T-cell (primary cell): ENCODE results near the gene HECTD4. TPM values are rescaled to one million over a fixed set of nuclear protein-coding genes. Genes with fewer than 3 reads are reported as not detected.
"Not testable (repeated sequence)": the region's sequence is repeated elsewhere in the genome, so short reads cannot be mapped to it uniquely, and the experiment has no call there.

Source experiments
- ATAC-seq, 4 experiments: fragments of 200-7000 bp in 3 of 4; fragments of 150-1000 bp in 1 of 4; cut with Tn5 transposase; replicated peaks in 1 of 4; 1 replicate in 3 of 4; 2 replicates in 1 of 4; pipeline ENCODE4 v1.10.0; 2021; ENCODE audit warnings: moderate library complexity in 3 of 4, mild to moderate bottlenecking in 2 of 4, moderate number of reproducible peaks in 1 of 4
- CTCF ChIA-PET, 2 donors: fragments of 300-600 bp; sonication (Branson Sonifier 250); formaldehyde crosslinking; loops; one replicate each; lab custom pipeline; 2022; ENCODE audit warnings: antibody characterized with exemption in 2 of 2; lab: Charles Lee
- POLR2A ChIA-PET, 2 donors: fragments of 300-600 bp; sonication (Branson Sonifier 250); formaldehyde crosslinking; loops; one replicate each; lab custom pipeline; 2022; ENCODE audit warnings: antibody characterized with exemption in 2 of 2; lab: Charles Lee
- DNase-seq, 35 experiments: peaks; one replicate each; pipeline versions ENCODE4 v3.0.0 to v3.0.0-alpha.2; 2013 to 2023
- H3K27ac ChIP-seq: one replicate; pipeline ENCODE4 v1.5.1; 2013; ENCODE audit warnings: low read length
- H3K27me3 ChIP-seq, 2 experiments: replicated peaks in 1 of 2; 1 replicate in 1 of 2; 2 replicates in 1 of 2; pipeline versions ENCODE4 v1.6.1 to v1.7.0; 2013; ENCODE audit warnings: low read length in 1 of 2, mixed read lengths in 1 of 2; ENCODE audit not compliant: control insufficient read depth in 2 of 2, insufficient read depth in 2 of 2; ENCODE audit errors: extremely low read depth in 1 of 2
- H3K36me3 ChIP-seq, 2 donors: 1 replicate in 1 of 2; 2 replicates in 1 of 2; pipeline versions ENCODE4 v1.6.1 to v1.7.0; 2013; ENCODE audit warnings: low read length in 1 of 2; ENCODE audit not compliant: control insufficient read depth in 2 of 2, insufficient read depth in 1 of 2; ENCODE audit errors: extremely low read depth in 1 of 2
- H3K4me1 ChIP-seq, 2 experiments: 1 replicate in 1 of 2; 2 replicates in 1 of 2; pipeline versions ENCODE4 v1.6.1 to v1.7.0; 2013; ENCODE audit warnings: low read length in 2 of 2, mixed read lengths in 1 of 2; ENCODE audit not compliant: insufficient read depth in 2 of 2, control insufficient read depth in 1 of 2; ENCODE audit errors: extremely low read depth in 1 of 2
- H3K4me3 ChIP-seq, 2 donors: 1 replicate in 1 of 2; 2 replicates in 1 of 2; pipeline versions ENCODE4 v1.5.1 to v1.7.0; 2013; ENCODE audit warnings: mild to moderate bottlenecking in 2 of 2, low read length in 1 of 2, moderate library complexity in 1 of 2; ENCODE audit not compliant: control insufficient read depth in 1 of 2; ENCODE audit errors: extremely low read depth in 1 of 2
- H3K9me3 ChIP-seq: 2 replicates; pipeline ENCODE4 v1.7.0; 2013
- H3K27ac Mint-ChIP-seq, 2 donors: one replicate each; pipeline ENCODE4 v1.8.0; 2020 to 2021; ENCODE audit warnings: mild to moderate bottlenecking in 2 of 2, mixed read lengths in 2 of 2
- H3K27me3 Mint-ChIP-seq, 2 donors: one replicate each; pipeline ENCODE4 v1.8.0; 2021 to 2022; ENCODE audit warnings: mixed read lengths in 2 of 2
- H3K36me3 Mint-ChIP-seq: one replicate; pipeline ENCODE4 v1.8.0; 2021; ENCODE audit warnings: mixed read lengths
- H3K4me1 Mint-ChIP-seq, 3 donors: one replicate each; pipeline ENCODE4 v1.8.0; 2020 to 2022; ENCODE audit warnings: mixed read lengths in 3 of 3, mild to moderate bottlenecking in 1 of 3
- H3K4me3 Mint-ChIP-seq, 3 donors: one replicate each; pipeline ENCODE4 v1.8.0; 2020 to 2022; ENCODE audit warnings: mild to moderate bottlenecking in 3 of 3, mixed read lengths in 3 of 3, moderate library complexity in 3 of 3
- H3K9me3 Mint-ChIP-seq, 3 donors: one replicate each; pipeline ENCODE4 v1.8.0; 2020 to 2022; ENCODE audit warnings: mixed read lengths in 3 of 3
- WGBS: methylation state at CpG from one replicate; pipeline ENCODE4 v1.1.5; 2013; ENCODE audit warnings: missing lambda C conversion rate; ENCODE audit not compliant: insufficient coverage; 5-methylcytosine and 5-hydroxymethylcytosine counted together
- total RNA-seq, 35 experiments: library from RNA in 6 of 35; stranded (reverse) in 6 of 35; fragments of 120-200 nt in 1 of 35; gene quantifications; one replicate each; pipeline versions ENCODE4 v1.2.1 to v1.2.4 and lab custom pipeline; 2013 to 2026

The HECTD4 gene
- total RNA-seq, 5 donors from 2014 or later (not counting 1 experiment from before 2014, with no cell fraction given): 49.7 to 58.5 (median 53.7) TPM

DNA sequence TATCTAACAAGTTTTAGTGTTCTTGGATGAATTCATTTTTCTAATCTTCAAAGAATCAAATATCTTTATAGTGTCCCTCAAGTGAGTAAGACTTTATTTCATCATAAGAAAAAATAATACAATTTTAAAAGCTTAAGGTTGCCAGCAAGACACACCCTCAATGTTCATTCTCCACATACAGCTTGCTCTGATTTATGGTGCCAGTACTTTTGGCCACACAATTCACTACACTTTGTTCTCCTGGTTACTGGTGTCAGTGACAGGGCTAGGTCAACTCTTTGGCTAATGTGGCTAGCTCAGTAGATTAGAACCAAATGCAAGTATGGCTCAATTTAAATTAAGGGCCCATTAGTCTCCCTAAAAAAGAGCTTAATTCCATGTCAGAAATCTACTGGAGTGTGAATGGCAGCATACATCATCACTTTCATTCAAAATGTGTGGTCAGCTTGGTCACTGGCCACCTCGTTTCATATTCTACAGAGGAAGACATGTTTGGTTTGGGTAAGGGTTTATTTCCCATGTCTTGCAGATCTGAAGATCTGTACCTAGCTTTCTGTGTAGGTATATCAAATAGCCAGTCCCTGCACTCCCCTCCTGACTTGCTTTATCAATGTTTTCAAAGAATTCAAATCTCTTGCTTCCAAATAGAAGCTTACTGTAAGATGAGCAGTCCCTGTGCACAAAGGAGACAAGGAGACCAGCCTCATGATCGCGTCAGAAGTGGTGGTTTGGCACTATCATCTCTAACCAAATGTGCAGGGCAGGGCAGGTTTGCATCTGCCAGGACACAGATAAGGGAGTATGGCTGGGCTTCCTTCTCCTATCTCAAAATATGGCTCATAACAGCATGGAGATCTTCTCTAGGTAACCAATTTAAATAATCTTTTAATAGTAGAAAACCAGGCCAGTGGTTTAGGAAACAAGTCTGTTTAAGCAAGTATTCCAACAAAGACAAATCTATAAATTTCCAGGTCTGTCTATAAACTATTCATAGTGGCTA, 31.3 kb downstream of the HECTD4 start:
- DNase-seq: no peak
- H3K4me3 Mint-ChIP-seq: no peak overlapping the region
- Histone ChIP-seq H3K36me3 (no peaks in the 10 kb centered on the region), H3K4me1 (peaks cover 2 to 10% of the 10 kb centered on the region in 2 experiments), H3K27me3 (no peaks in the 10 kb centered on the region), H3K4me3 (no peak overlapping the region), H3K27ac (no peak overlapping the region), H3K9me3 (no peaks in the 10 kb centered on the region)
- no peaks in the 10 kb centered on the region for H3K36me3 Mint-ChIP-seq
- ChIA-PET CTCF (interaction anchor here in 1 of 2 donors (1.0 kb wide), 1 partner anchor 36 kb away, joined by 4 read pairs; no protein-coding TSS in a partner anchor), POLR2A (interaction anchor here in 1 of 2 donors (0.6 kb wide), 1 partner anchor 41 kb away, joined by 3 read pairs; no protein-coding TSS in a partner anchor)
- no peaks in the 10 kb centered on the region for H3K27me3 Mint-ChIP-seq
- H3K9me3 Mint-ChIP-seq: no peaks in the 10 kb centered on the region
- peaks cover 40 to 50% (median 41%) of the 10 kb centered on the region in 3 donors for H3K4me1 Mint-ChIP-seq
- no peak overlapping the region for H3K27ac Mint-ChIP-seq
- no CpG with 5 or more reads among the region's 3 CpGs for WGBS
- ATAC-seq: no peak

DNA sequence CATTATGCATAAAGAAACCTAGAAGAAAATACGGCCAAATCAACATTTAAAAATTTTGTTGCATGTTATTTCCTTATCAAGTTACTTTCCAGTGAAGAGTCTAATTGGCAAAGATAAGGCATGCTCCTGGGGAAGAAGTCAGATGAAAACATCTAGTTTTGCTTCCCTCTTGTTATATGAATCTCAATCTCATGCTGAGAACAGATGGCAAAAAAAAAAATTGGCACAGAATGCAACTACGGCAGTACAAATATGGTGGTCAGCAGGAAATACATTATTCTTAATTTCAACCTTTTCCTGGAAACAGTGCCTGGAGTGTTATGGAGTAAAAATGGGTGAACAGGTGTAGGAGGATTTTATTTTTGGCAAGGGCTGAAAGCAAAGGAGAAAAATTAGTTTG, 32.8 kb downstream of the HECTD4 start:
- Mint-ChIP-seq H3K27ac (peak overlapping the region in 1 of 2 donors; percentile 2), H3K4me3 (no peak overlapping the region), H3K27me3 (no peaks in the 10 kb centered on the region), H3K36me3 (no peaks in the 10 kb centered on the region), H3K9me3 (no peaks in the 10 kb centered on the region), H3K4me1 (peaks cover 43 to 60% (median 50%) of the 10 kb centered on the region in 3 donors)
- H3K36me3 ChIP-seq: no peaks in the 10 kb centered on the region
- H3K4me1 ChIP-seq: peaks cover 2 to 12% of the 10 kb centered on the region in 2 experiments
- ChIA-PET CTCF (no interaction called here), POLR2A (no interaction called here)
- no peak for DNase-seq
- no peak overlapping the region for H3K27ac ChIP-seq
- no peaks in the 10 kb centered on the region for H3K9me3 ChIP-seq
- no peaks in the 10 kb centered on the region for H3K27me3 ChIP-seq
- no peak for ATAC-seq
- no peak overlapping the region for H3K4me3 ChIP-seq
- WGBS: no CpG with 5 or more reads among the region's 2 CpGs

DNA sequence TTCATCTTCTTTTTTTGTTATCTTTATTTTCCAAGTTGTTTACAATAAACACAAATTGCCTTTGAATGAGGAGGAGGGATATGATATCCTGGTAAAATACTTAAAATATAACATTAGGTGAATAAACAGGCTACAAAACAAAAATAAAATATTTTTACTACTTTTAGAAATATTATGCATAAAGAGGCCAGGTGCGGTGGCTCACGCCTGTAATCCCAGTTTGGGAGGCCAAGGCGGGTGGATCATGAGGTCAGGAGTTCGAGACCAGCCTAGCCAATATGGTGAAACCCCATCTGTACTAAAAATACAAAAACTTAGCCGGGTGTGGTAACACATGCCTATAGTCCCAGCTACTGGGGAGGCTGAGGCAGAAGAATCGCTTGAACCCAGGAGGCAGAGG, 33.3 kb downstream of the HECTD4 start:
- H3K4me3 ChIP-seq, H3K27me3 ChIP-seq, DNase-seq, H3K27ac ChIP-seq, H3K9me3 ChIP-seq, POLR2A ChIA-PET, H3K9me3 Mint-ChIP-seq, H3K4me1 ChIP-seq, H3K4me3 Mint-ChIP-seq, H3K36me3 ChIP-seq, CTCF ChIA-PET, ATAC-seq, H3K36me3 Mint-ChIP-seq, H3K27me3 Mint-ChIP-seq, H3K27ac Mint-ChIP-seq: not testable (repeated sequence)
- H3K4me1 Mint-ChIP-seq: peaks cover 44 to 59% (median 53%) of the 10 kb centered on the region in 3 donors
- no CpG with 5 or more reads among the region's 6 CpGs for WGBS

DNA sequence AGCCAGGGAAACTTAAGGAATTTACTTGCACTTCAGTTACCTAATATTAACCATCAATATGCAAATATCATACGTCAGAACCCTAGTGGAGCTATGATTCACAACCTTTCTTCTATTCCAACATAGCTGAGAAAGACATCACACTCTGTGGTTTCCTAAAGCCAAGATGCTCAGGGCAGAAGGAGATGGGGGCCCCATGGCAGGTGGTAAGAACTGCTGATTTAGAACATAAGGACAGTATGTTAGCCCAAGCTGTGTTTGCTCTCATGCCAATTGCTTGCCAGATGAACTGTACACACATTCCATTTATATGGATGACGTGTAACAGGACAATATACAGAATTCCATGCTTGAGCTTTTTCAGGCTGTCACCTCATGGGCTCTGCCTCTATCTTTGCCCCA, 34.6 kb downstream of the HECTD4 start:
- H3K4me1 Mint-ChIP-seq: peaks cover 46 to 57% (median 53%) of the 10 kb centered on the region in 3 donors
- CTCF ChIA-PET: no interaction called here
- Histone ChIP-seq H3K36me3 (no peaks in the 10 kb centered on the region), H3K4me3 (no peak overlapping the region), H3K27me3 (no peaks in the 10 kb centered on the region), H3K9me3 (no peaks in the 10 kb centered on the region), H3K27ac (no peak overlapping the region), H3K4me1 (peaks cover 0 to 3% of the 10 kb centered on the region in 2 experiments)
- no peak for DNase-seq
- no peak for ATAC-seq
- H3K4me3 Mint-ChIP-seq: no peak overlapping the region
- WGBS: 100% methylated on average over 1 of the region's 2 CpGs
- POLR2A ChIA-PET: no interaction called here
- H3K27ac Mint-ChIP-seq: no peak overlapping the region
- no peaks in the 10 kb centered on the region for H3K27me3 Mint-ChIP-seq
- H3K36me3 Mint-ChIP-seq: no peaks in the 10 kb centered on the region
- H3K9me3 Mint-ChIP-seq: no peaks in the 10 kb centered on the region

DNA sequence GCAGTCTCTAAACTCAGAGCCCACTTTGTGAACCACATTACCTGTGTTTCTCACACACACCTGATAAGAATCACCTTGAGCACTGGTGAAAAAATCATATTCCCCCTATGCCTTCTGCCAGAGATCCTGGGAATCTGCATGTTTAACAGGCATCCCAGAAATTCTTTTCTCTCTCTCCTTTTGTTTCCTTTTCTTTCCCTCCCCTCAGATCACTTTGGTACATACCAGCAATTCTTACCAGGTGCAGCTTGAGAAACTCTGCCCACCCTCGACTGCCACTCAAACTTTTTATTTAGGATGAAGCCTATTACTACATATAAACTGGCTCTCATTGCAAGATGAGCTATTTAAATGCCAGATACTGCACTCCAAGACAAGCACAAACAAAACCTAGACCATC, 36.0 kb downstream of the HECTD4 start:
- Histone ChIP-seq H3K4me1 (peaks cover 0 to 3% of the 10 kb centered on the region in 2 experiments), H3K27me3 (no peaks in the 10 kb centered on the region), H3K27ac (no peak overlapping the region), H3K36me3 (no peaks in the 10 kb centered on the region), H3K4me3 (no peak overlapping the region), H3K9me3 (no peaks in the 10 kb centered on the region)
- WGBS: no CpG with 5 or more reads among the region's 1 CpG
- ATAC-seq (no peak), DNase-seq (no peak)
- H3K27ac Mint-ChIP-seq: no peak overlapping the region
- CTCF ChIA-PET: interaction anchor here in 1 of 2 donors (0.6 kb wide), 1 partner anchor 51 kb away, joined by 4 read pairs; no protein-coding TSS in a partner anchor
- POLR2A ChIA-PET: no interaction called here
- H3K4me3 Mint-ChIP-seq: no peak overlapping the region
- no peaks in the 10 kb centered on the region for H3K36me3 Mint-ChIP-seq
- peaks cover 52 to 59% (median 57%) of the 10 kb centered on the region in 3 donors for H3K4me1 Mint-ChIP-seq
- H3K27me3 Mint-ChIP-seq: no peaks in the 10 kb centered on the region
- no peaks in the 10 kb centered on the region for H3K9me3 Mint-ChIP-seq

DNA sequence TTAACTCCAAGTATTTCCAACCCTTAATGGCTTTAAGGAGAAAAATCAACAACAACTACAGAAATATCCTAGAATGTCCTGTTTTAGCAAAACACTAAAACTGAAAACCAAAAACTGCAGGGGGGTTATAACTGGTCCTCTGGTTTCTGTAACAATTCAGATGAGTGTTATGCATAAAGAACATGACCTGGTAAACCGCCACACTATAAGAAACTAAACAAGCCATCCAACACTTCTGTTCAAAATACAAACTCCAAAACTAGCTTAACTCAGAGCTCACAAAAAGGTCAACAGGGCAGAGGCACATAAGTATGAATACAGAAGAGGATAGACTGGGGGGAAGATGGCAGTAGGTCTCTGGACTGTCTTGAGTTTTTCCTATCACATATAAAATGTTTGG, 38.0 kb downstream of the HECTD4 start:
- no peak overlapping the region for H3K4me3 Mint-ChIP-seq
- no peaks in the 10 kb centered on the region for H3K27me3 Mint-ChIP-seq
- no peaks in the 10 kb centered on the region for H3K9me3 Mint-ChIP-seq
- DNase-seq (no peak), ATAC-seq (no peak)
- Histone ChIP-seq H3K9me3 (no peaks in the 10 kb centered on the region), H3K27me3 (no peaks in the 10 kb centered on the region), H3K4me3 (no peak overlapping the region), H3K27ac (no peak overlapping the region), H3K36me3 (no peaks in the 10 kb centered on the region), H3K4me1 (peaks cover 0 to 3% of the 10 kb centered on the region in 2 experiments)
- H3K27ac Mint-ChIP-seq: no peak overlapping the region
- POLR2A ChIA-PET: no interaction called here
- CTCF ChIA-PET: no interaction called here
- no peaks in the 10 kb centered on the region for H3K36me3 Mint-ChIP-seq
- H3K4me1 Mint-ChIP-seq: peaks cover 49 to 56% (median 56%) of the 10 kb centered on the region in 3 donors
- no CpG with 5 or more reads among the region's 1 CpG for WGBS
